Activated B cell treated with CpG ODN at 0.5 μM for 24 hours (primary cell): ENCODE measurements around the gene NSF. TPM values are rescaled to one million over a fixed set of nuclear protein-coding genes. Genes with fewer than 3 reads are reported as not detected.

ENCODE experiments used
- ATAC-seq: fragments of 200-7000 bp; cut with Tn5 transposase; one replicate; pipeline ENCODE4 v1.10.0; 2021; ENCODE audit warnings: low read depth, mild to moderate bottlenecking, moderate library complexity
- CTCF ChIA-PET: fragments of 350-600 bp; sonication (Branson Sonifier 250); formaldehyde crosslinking; loops from one replicate; lab custom pipeline; 2021; ENCODE audit warnings: antibody characterized with exemption; lab: Charles Lee
- POLR2A ChIA-PET: fragments of 350-600 bp; sonication (Branson Sonifier 250); formaldehyde crosslinking; loops from one replicate; lab custom pipeline; 2021; ENCODE audit warnings: antibody characterized with exemption; lab: Charles Lee
- DNase-seq: peaks from one replicate; pipeline ENCODE4 v3.0.0; 2022
- H3K27ac Mint-ChIP-seq: one replicate; pipeline ENCODE4 v1.8.0; 2020; ENCODE audit warnings: mixed read lengths
- H3K27me3 Mint-ChIP-seq: one replicate; pipeline ENCODE4 v1.8.0; 2021; ENCODE audit warnings: mixed read lengths
- H3K36me3 Mint-ChIP-seq: one replicate; pipeline ENCODE4 v1.8.0; 2021; ENCODE audit warnings: low read depth, mixed read lengths
- H3K4me1 Mint-ChIP-seq: one replicate; pipeline ENCODE4 v1.8.0; 2021; ENCODE audit warnings: mixed read lengths
- H3K4me3 Mint-ChIP-seq: one replicate; pipeline ENCODE4 v1.8.0; 2020; ENCODE audit warnings: mild to moderate bottlenecking, mixed read lengths
- H3K9me3 Mint-ChIP-seq: one replicate; pipeline ENCODE4 v1.8.0; 2020; ENCODE audit warnings: mixed read lengths
- CTCF ChIP-seq: fragments of 200-600 bp; IDR thresholded peaks from one replicate; pipeline ENCODE4 v1.8.0; 2022; ENCODE audit warnings: antibody characterized with exemption, mild to moderate bottlenecking
- intact Hi-C: fragments of 100-400 bp; cut with micrococcal nuclease; formaldehyde crosslinking; loops from one replicate; pipeline ENCODE4 v1.15.1; 2024
- total RNA-seq: library from RNA; stranded (reverse); gene quantifications from 2 replicates; pipeline ENCODE4 v1.2.3, GENCODE V29; 2022

NSF gene
- total RNA-seq, 1 donor from 2014 or later: 117 TPM

DNA sequence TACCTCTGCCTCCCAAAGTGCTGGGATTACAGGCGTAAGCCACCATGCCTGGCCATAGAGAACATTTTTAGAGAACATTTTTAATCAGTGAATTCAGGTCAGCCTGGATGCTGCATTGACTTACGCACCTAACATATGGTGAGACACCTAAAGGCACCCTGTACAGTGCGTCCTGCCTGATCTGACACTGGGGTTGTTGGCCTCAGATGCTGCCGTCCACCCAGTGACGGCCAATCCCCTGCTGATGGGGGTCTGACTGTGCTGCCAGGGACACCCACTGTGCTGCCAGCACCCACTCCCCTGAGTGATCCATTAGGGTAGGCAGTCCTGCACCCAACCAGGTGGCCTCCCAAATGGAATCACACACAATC is 189.5 kb downstream of the NSF start:
- Mint-ChIP-seq H3K27ac (no peak overlapping the region), H3K4me1 (peaks cover 7% of the 10 kb centered on the region), H3K27me3 (peaks cover 1% of the 10 kb centered on the region), H3K36me3 (no peaks in the 10 kb centered on the region), H3K9me3 (no peaks in the 10 kb centered on the region), H3K4me3 (no peak overlapping the region)
- DNase-seq: no peak
- intact Hi-C loops: no loop called here
- TF ChIP-seq CTCF: no peak
- no peak for ATAC-seq
- CTCF ChIA-PET: no interaction called here
- POLR2A ChIA-PET: no interaction called here

- no peak for TF ChIP-seq CTCF
- H3K4me1 Mint-ChIP-seq: peaks cover 3% of the 10 kb centered on the region
- intact Hi-C loops: no loop called here
- no peak for DNase-seq
- no peaks in the 10 kb centered on the region for H3K9me3 Mint-ChIP-seq
- no peaks in the 10 kb centered on the region for H3K27me3 Mint-ChIP-seq
- no peak overlapping the region for H3K4me3 Mint-ChIP-seq
- ChIA-PET POLR2A (no interaction called here), CTCF (no interaction called here)
- no peak overlapping the region for H3K27ac Mint-ChIP-seq
- H3K36me3 Mint-ChIP-seq: no peaks in the 10 kb centered on the region
- ATAC-seq: peak; percentile 77
Observed at GRCh38 chr17:46782250-46782953, 191.9 kb downstream of the NSF start.

DNA sequence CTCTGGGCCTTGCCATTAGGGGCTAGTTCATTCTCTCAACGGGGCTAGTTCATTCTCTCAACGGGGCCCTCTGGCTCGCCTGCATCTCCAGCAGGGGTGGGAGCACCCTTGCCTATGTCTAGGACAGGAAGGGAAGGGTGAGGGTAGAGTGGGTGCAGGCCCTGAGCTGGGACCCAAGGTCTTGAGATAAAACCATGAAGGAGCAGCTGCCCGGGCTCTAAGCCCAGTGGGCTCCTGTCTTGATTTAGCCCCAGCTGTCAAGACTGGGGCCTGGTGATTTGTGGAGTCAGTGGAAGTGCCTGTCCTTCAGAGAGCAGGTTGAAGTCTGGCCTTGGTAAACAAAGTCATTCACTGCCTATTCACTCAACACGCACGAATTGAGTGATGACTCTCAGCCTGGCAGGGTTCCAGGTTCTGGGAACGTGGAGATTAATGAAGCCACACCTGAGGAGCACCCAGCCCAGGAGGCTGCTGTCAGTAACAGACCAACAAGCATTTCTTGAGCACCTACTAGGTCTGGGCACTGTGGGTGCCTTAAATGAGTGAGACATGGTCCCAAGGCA is 192.6 kb downstream of the NSF start:
- no peak for TF ChIP-seq CTCF
- Mint-ChIP-seq H3K36me3 (no peaks in the 10 kb centered on the region), H3K27me3 (no peaks in the 10 kb centered on the region), H3K4me3 (no peak overlapping the region), H3K27ac (no peak overlapping the region), H3K4me1 (peaks cover 3% of the 10 kb centered on the region), H3K9me3 (no peaks in the 10 kb centered on the region)
- no peak for ATAC-seq
- intact Hi-C loops: loop anchor here (1.0 kb wide), 1 partner anchor 12 kb away; no protein-coding TSS in a partner anchor
- ChIA-PET POLR2A (no interaction called here), CTCF (interaction anchor here (0.5 kb wide), 1 partner anchor 1961 kb away, joined by 3 read pairs; no protein-coding TSS in a partner anchor)
- DNase-seq: no peak

GRCh38 chr17:46785696-46786095 is 195.2 kb downstream of the NSF start:
- Mint-ChIP-seq H3K27ac (no peak overlapping the region), H3K27me3 (peaks cover 9% of the 10 kb centered on the region)
- CTCF ChIA-PET: no interaction called here

More at GRCh38 chr17:46785696-46786095, 195.2 kb downstream of the NSF start:
- no peak for TF ChIP-seq CTCF
- ATAC-seq: no peak
- Mint-ChIP-seq H3K4me1 (peaks cover 1% of the 10 kb centered on the region), H3K9me3 (no peaks in the 10 kb centered on the region), H3K4me3 (no peak overlapping the region), H3K36me3 (no peaks in the 10 kb centered on the region)
- no peak for DNase-seq
- intact Hi-C loops: no loop called here
- POLR2A ChIA-PET: no interaction called here
